ES-I3 (cell line): ENCODE measurements around the gene PCED1B.
"Not testable (repeated sequence)": the region's sequence is repeated elsewhere in the genome, so short reads cannot be mapped to it uniquely, and the experiment has no call there.

Experiments
- H3K36me3 ChIP-seq: 2 replicates; pipeline ENCODE4 v1.6.1; 2013; ENCODE audit warnings: mild to moderate bottlenecking, low read length, control low read depth, moderate library complexity; ENCODE audit not compliant: insufficient read depth
- H3K4me1 ChIP-seq: 2 replicates; pipeline ENCODE4 v1.6.1; 2013; ENCODE audit warnings: mild to moderate bottlenecking, control low read depth, low read length; ENCODE audit not compliant: insufficient read depth
- H3K9ac ChIP-seq: 2 replicates; pipeline ENCODE4 v1.6.1; 2013; ENCODE audit warnings: low read depth, mild to moderate bottlenecking, low read length, moderate library complexity
- H3K9me3 ChIP-seq: 2 replicates; pipeline ENCODE4 v1.6.1; 2013; ENCODE audit warnings: mild to moderate bottlenecking, low read length, moderate library complexity; ENCODE audit not compliant: control insufficient read depth, insufficient read depth

PCED1B gene

GRCh38 chr12:47164724-47165439 lies 85.5 kb downstream of the PCED1B start:
- H3K9ac ChIP-seq, result no peak overlapping the region
- H3K36me3 ChIP-seq, result no peaks in the 10 kb centered on the region
- no peaks in the 10 kb centered on the region; the same call in 1 of the 2 replicates for H3K9me3 ChIP-seq
- H3K4me1 ChIP-seq, result no peaks in the 10 kb centered on the region

- H3K4me1 ChIP-seq, result no peaks in the 10 kb centered on the region
These were observed 86.5 kb downstream of the PCED1B start for GRCh38 chr12:47165934-47166333.

GRCh38 chr12:47166365-47166764 lies 86.9 kb downstream of the PCED1B start:
- Histone ChIP-seq H3K36me3 (no peaks in the 10 kb centered on the region), H3K4me1 (no peaks in the 10 kb centered on the region), H3K9me3 (no peaks in the 10 kb centered on the region; the same call in 1 of the 2 replicates), H3K9ac (no peak overlapping the region)

More at GRCh38 chr12:47165934-47166333, 86.5 kb downstream of the PCED1B start:
- Histone ChIP-seq H3K9ac (no peak overlapping the region), H3K36me3 (no peaks in the 10 kb centered on the region), H3K9me3 (no peaks in the 10 kb centered on the region; the same call in 1 of the 2 replicates)

- not testable (repeated sequence) for H3K9ac ChIP-seq, H3K36me3 ChIP-seq, H3K9me3 ChIP-seq, H3K4me1 ChIP-seq
These were observed 90.9 kb downstream of the PCED1B start for GRCh38 chr12:47170281-47170680.

- Histone ChIP-seq H3K4me1 (no peaks in the 10 kb centered on the region), H3K9ac (no peak overlapping the region), H3K9me3 (no peaks in the 10 kb centered on the region), H3K36me3 (no peaks in the 10 kb centered on the region)
These were observed 98.6 kb downstream of the PCED1B start for GRCh38 chr12:47178014-47178413.

GRCh38 chr12:47182164-47182938 lies 102.9 kb downstream of the PCED1B start:
- not testable (repeated sequence) for H3K9me3 ChIP-seq, H3K9ac ChIP-seq, H3K4me1 ChIP-seq, H3K36me3 ChIP-seq

GRCh38 chr12:47184229-47184628 lies 104.8 kb downstream of the PCED1B start:
- no peaks in the 10 kb centered on the region for H3K4me1 ChIP-seq
- H3K9me3 ChIP-seq, result no peaks in the 10 kb centered on the region
- no peak overlapping the region for H3K9ac ChIP-seq
- no peaks in the 10 kb centered on the region for H3K36me3 ChIP-seq

- H3K9me3 ChIP-seq, result no peaks in the 10 kb centered on the region
- no peak overlapping the region for H3K9ac ChIP-seq
- H3K4me1 ChIP-seq, result no peaks in the 10 kb centered on the region
- no peaks in the 10 kb centered on the region for H3K36me3 ChIP-seq
These were observed 105.4 kb downstream of the PCED1B start for GRCh38 chr12:47184813-47185212.

- Histone ChIP-seq H3K4me1 (peaks cover 13% of the 10 kb centered on the region), H3K36me3 (no peaks in the 10 kb centered on the region)
These were observed 106.8 kb downstream of the PCED1B start for GRCh38 chr12:47186246-47186645.

GRCh38 chr12:47188576-47189441 lies 109.4 kb downstream of the PCED1B start:
- H3K9me3 ChIP-seq, result no peaks in the 10 kb centered on the region
- peaks cover 23% of the 10 kb centered on the region for H3K4me1 ChIP-seq
- no peaks in the 10 kb centered on the region for H3K36me3 ChIP-seq
- H3K9ac ChIP-seq, result no peak overlapping the region

More at GRCh38 chr12:47186246-47186645, 106.8 kb downstream of the PCED1B start:
- Histone ChIP-seq H3K9ac (no peak overlapping the region), H3K9me3 (no peaks in the 10 kb centered on the region)

GRCh38 chr12:47189728-47190127 lies 110.3 kb downstream of the PCED1B start:
- H3K4me1 ChIP-seq, result peaks cover 23% of the 10 kb centered on the region
- H3K9me3 ChIP-seq, result no peaks in the 10 kb centered on the region
- H3K36me3 ChIP-seq, result no peaks in the 10 kb centered on the region
- no peak overlapping the region for H3K9ac ChIP-seq

- peaks cover 23% of the 10 kb centered on the region for H3K4me1 ChIP-seq
- H3K9me3 ChIP-seq, result no peaks in the 10 kb centered on the region
- no peak overlapping the region for H3K9ac ChIP-seq
These were observed 110.9 kb downstream of the PCED1B start for GRCh38 chr12:47190271-47190750.

GRCh38 chr12:47190905-47191304 lies 111.5 kb downstream of the PCED1B start:
- Histone ChIP-seq H3K4me1 (peaks cover 23% of the 10 kb centered on the region), H3K9ac (no peak overlapping the region), H3K36me3 (no peaks in the 10 kb centered on the region), H3K9me3 (no peaks in the 10 kb centered on the region)

More at GRCh38 chr12:47190271-47190750, 110.9 kb downstream of the PCED1B start:
- no peaks in the 10 kb centered on the region for H3K36me3 ChIP-seq

- H3K36me3 ChIP-seq, result no peaks in the 10 kb centered on the region
- no peaks in the 10 kb centered on the region for H3K9me3 ChIP-seq
- H3K9ac ChIP-seq, result no peak overlapping the region
- H3K4me1 ChIP-seq, result peaks cover 23% of the 10 kb centered on the region
These were observed 112.6 kb downstream of the PCED1B start for GRCh38 chr12:47192051-47192450.
